Stimulated activated CD4-positive, alpha-beta T cell treated with anti-CD3 and anti-CD28 coated beads, Interleukin-1b, Interleukin-23, amount 100 ng/mL, for 24 hours (primary cell): ENCODE data around the gene PMAIP1.

Source experiments
- DNase-seq, 4 experiments: peaks; one replicate each; pipeline ENCODE4 v3.0.0-alpha.2; 2020; ENCODE audit warnings: low read depth in 4 of 4, low spot score in 1 of 4

The PMAIP1 gene

DNA sequence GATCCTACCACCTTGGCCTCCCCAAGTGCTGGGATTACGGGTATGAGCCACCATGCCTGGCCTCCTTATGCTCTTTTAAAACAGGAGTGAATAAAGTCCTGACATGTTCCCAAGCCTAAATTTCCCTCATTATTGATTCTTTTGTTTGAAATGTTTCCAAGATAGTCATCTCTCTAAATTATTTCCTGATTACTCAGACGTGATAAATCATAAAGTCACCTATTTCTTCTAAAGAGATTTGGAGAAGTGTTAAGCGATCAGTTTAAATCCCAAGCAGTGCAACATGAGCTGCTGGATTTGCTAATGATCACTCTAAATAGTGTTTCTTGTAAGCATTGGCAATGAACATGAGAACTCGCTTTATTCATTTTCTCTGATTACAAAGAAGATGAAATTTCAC is 51.8 kb downstream of the PMAIP1 start:
- DNase-seq, result no peak

DNA sequence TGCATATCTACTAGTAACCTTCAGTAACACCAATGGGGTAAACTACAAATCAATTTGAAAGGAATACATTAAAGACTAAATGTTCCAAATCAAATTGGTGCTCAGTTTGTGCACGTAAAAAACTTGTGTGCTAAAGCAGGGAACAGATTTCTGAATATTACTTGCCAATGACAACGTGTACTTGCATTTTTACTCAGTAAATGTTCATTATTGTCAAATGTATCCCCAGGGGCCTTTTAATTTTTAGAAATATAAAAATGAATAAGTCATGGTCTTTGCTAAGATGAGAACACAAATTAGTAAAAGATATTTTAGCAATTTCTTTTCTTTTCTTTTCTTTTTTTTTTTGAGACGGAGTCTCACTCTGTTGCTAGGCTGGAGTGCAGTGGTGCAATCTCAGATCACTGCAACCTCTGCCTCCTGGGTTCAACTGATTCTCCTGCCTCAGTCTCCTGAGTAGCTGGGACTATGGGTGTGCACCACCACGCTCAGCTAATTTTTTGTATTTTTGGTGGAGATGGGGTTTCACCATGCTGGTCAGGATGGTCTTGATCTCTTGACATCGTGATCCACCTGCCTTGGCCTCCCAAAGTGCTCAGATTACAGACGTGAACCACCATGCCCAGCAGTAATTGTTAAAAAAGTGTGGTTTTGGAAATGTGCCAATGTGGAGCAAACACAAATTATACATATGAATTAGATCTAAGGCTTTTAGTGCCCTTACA is 52.6 kb downstream of the PMAIP1 start:
- DNase-seq, result no peak
